ENCODE data around the gene EPHA5.

GRCh38 chr4:65623506-65623905 lies 46.8 kb downstream of the EPHA5 start:
- TF ChIP-seq CTCF (IDR thresholded peaks at IDR 0.05) (no peak), EP300 (IDR thresholded peaks at IDR 0.05) (no peak)
